KMS-11 (cell line): ENCODE data around the gene PCIF1.

ENCODE experiments used
- H2AFZ ChIP-seq: fragments of 200-600 bp; sonication (generic); 2 replicates; pipeline ENCODE4 v1.6.1; 2016; ENCODE audit warnings: antibody characterized with exemption, mixed run types, low read depth
- H3K27ac ChIP-seq: fragments of 200-600 bp; sonication (generic); 2 replicates; pipeline ENCODE4 v1.6.1; 2016; ENCODE audit warnings: mild to moderate bottlenecking, mixed run types
- H3K27me3 ChIP-seq: fragments of 200-600 bp; sonication (generic); 2 replicates; pipeline ENCODE4 v1.6.1; 2017; ENCODE audit warnings: mild to moderate bottlenecking, low read depth, mixed run types, moderate library complexity; ENCODE audit not compliant: insufficient read depth
- H3K36me3 ChIP-seq: fragments of 200-600 bp; sonication (generic); 2 replicates; pipeline ENCODE4 v1.6.1; 2017; ENCODE audit warnings: mild to moderate bottlenecking, mixed run types; ENCODE audit not compliant: insufficient read depth
- H3K4me1 ChIP-seq: fragments of 200-600 bp; sonication (generic); 2 replicates; pipeline ENCODE4 v1.6.1; 2016; ENCODE audit warnings: mild to moderate bottlenecking, low read depth, mixed run types; ENCODE audit not compliant: poor library complexity, severe bottlenecking
- H3K4me2 ChIP-seq: fragments of 200-600 bp; sonication (generic); 2 replicates; pipeline ENCODE4 v1.7.0; 2016; ENCODE audit warnings: mild to moderate bottlenecking, mixed run types
- H3K4me3 ChIP-seq: fragments of 200-600 bp; sonication (generic); IDR thresholded peaks from 2 replicates; pipeline ENCODE4 v1.6.1; 2017; ENCODE audit warnings: low read depth, low read length, mixed read lengths; ENCODE audit not compliant: insufficient read depth
- H3K79me2 ChIP-seq: fragments of 200-600 bp; sonication (generic); 2 replicates; pipeline ENCODE4 v1.6.1; 2016; ENCODE audit warnings: low read depth, mixed run types; ENCODE audit not compliant: insufficient read depth
- H3K9ac ChIP-seq: fragments of 200-600 bp; sonication (generic); 2 replicates; pipeline ENCODE4 v1.6.1; 2016; ENCODE audit warnings: mild to moderate bottlenecking, mixed run types
- H4K20me1 ChIP-seq: fragments of 200-600 bp; sonication (generic); 2 replicates; pipeline ENCODE4 v1.6.1; 2016; ENCODE audit warnings: mild to moderate bottlenecking, mixed run types; ENCODE audit not compliant: insufficient read depth
- CTCF ChIP-seq: fragments of 200-600 bp; sonication (generic); conservative IDR thresholded peaks from 2 replicates; pipeline ENCODE4 v1.6.1; 2017; ENCODE audit warnings: low read depth, mild to moderate bottlenecking, antibody characterized with exemption, low read length, moderate library complexity, mixed read lengths

Gene PCIF1

DNA sequence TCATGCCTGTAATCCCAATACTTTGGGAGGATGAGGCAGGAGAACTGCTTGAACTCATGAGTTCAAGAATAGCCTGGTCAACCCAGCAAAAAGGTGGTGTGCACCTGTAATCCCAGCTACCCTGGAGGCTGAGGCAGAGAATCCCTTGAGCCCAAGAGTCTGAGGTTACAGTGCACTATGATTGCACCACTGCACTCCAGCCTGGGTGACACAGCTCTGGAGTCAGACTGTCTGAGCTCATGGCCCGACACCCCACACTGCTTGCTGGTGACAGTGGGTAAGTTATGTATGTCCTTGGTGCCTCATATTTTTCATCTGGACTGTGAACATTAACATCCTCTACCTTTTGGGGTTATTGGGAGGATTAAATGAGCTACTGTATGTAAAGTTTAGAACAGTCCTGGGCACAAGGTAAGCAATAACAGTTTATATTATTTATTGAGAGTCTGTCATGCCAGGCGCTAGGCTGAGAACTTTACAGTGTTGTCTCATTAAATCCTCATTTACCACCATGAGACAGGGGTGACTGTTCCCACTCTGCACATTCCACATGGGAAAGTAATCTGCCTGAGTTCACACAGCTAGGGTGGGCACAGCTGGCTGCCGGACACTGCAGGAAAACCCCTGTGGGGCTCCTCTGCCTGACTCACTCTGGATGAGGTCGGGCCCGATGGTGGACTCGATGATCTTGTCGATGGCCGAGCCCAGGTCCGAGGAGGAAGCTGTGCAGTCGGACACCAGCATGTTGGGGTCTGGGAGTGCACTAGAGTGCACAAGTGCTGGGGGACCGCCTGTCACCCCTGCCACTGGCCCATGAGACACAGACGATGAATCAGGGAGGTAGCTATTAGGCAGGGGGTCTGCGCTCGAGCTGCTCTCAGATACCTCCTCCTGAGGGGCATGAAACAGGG is 34.6 kb downstream of the PCIF1 start:
- TF ChIP-seq CTCF = no peak
- Histone ChIP-seq H3K36me3 (no peaks in the 10 kb centered on the region; the same call in 1 of the 2 replicates), H3K27me3 (no peaks in the 10 kb centered on the region), H3K4me2 (peak overlapping the region; percentile 87; the same call in 1 of the 2 replicates), H4K20me1 (no peaks in the 10 kb centered on the region), H3K9ac (peak overlapping the region; percentile 2; the same call in 1 of the 2 replicates), H3K27ac (no peak overlapping the region; the same call in 1 of the 2 replicates), H3K79me2 (peaks cover 35% of the 10 kb centered on the region), H3K4me3 (no peak overlapping the region), H2AFZ (no peak overlapping the region), H3K4me1 (peaks cover 41% of the 10 kb centered on the region)

- peaks cover 35% of the 10 kb centered on the region for H3K79me2 ChIP-seq
- no peaks in the 10 kb centered on the region; the same call in 1 of the 2 replicates for H3K36me3 ChIP-seq
- H3K4me1 ChIP-seq = peaks cover 41% of the 10 kb centered on the region
- H3K4me2 ChIP-seq = peak overlapping the region; percentile 87
- no peaks in the 10 kb centered on the region for H3K27me3 ChIP-seq
- TF ChIP-seq CTCF = peak; percentile 81
- H4K20me1 ChIP-seq = no peaks in the 10 kb centered on the region
- H3K9ac ChIP-seq = peak overlapping the region; percentile 96; the same call in 1 of the 2 replicates
- peak overlapping the region; percentile 96; the same call in 1 of the 2 replicates for H3K27ac ChIP-seq
- H3K4me3 ChIP-seq = peak overlapping the region; percentile 2
- no peak overlapping the region for H2AFZ ChIP-seq
Measured at GRCh38 chr20:45969712-45970634, 35.5 kb downstream of the PCIF1 start.

- H3K9ac ChIP-seq = peak overlapping the region; percentile 96
- peak overlapping the region; percentile 14 for H3K4me3 ChIP-seq
- H3K36me3 ChIP-seq = no peaks in the 10 kb centered on the region; the same call in 1 of the 2 replicates
- H4K20me1 ChIP-seq = no peaks in the 10 kb centered on the region
- H3K4me1 ChIP-seq = peaks cover 32% of the 10 kb centered on the region
- H3K27me3 ChIP-seq = no peaks in the 10 kb centered on the region
- peaks cover 35% of the 10 kb centered on the region for H3K79me2 ChIP-seq
- H3K27ac ChIP-seq = peak overlapping the region; percentile 96
- TF ChIP-seq CTCF = no peak; the same call in 1 of the 2 replicates
- peak overlapping the region; percentile 87 for H3K4me2 ChIP-seq
- peak overlapping the region; percentile 79 for H2AFZ ChIP-seq
Measured at GRCh38 chr20:45970646-45971424, 36.4 kb downstream of the PCIF1 start.

DNA sequence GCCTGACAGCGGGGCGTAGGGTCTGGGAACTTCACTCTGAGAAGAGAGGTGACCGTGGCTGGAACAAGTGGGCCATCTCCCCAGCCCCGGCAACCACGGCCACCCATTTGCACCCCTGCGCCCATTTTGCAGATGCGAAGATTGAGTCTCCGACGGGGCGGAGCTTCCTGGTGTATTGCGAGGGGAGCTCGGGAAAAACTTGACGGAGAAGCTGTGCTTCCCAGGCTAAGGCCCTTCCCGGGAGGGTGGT is 36.9 kb downstream of the PCIF1 start:
- Histone ChIP-seq H3K79me2 (peaks cover 35% of the 10 kb centered on the region), H2AFZ (peak overlapping the region; percentile 79), H3K27ac (peak overlapping the region; percentile 96), H3K4me3 (peak overlapping the region; percentile 14), H4K20me1 (no peaks in the 10 kb centered on the region), H3K36me3 (no peaks in the 10 kb centered on the region; the same call in 1 of the 2 replicates), H3K27me3 (no peaks in the 10 kb centered on the region), H3K4me1 (peaks cover 29% of the 10 kb centered on the region), H3K9ac (peak overlapping the region; percentile 96), H3K4me2 (peak overlapping the region; percentile 87)
- no peak for TF ChIP-seq CTCF
